ENCODE results near the gene PDGFB.

GRCh38 chr22:39238561-39238960, 6.2 kb downstream of the PDGFB start:
- TF ChIP-seq ELF4 (IDR thresholded peaks at IDR 0.05) (no peak), BHLHE40 (IDR thresholded peaks at IDR 0.05; ENCODE audit: borderline replicate concordance) (no peak), SP1 (IDR thresholded peaks at IDR 0.05) (no peak), L3MBTL2 (conservative IDR thresholded peaks at IDR 0.05) (no peak), LEF1 (IDR thresholded peaks at IDR 0.05; ENCODE audit: borderline replicate concordance) (no peak)
